ENCODE measurements around the gene JUN. TPM values are rescaled to one million over a fixed set of nuclear protein-coding genes. Genes with fewer than 3 reads are reported as not detected.

Gene JUN
- total RNA-seq, 6 donors from 2014 or later, result 142 to 400 (median 236) TPM

GRCh38 chr1:58767143-58767542 is 16.7 kb downstream of the JUN start:
- Histone ChIP-seq H3K27me3 (no peaks in the 10 kb centered on the region), H3K9me3 (no peaks in the 10 kb centered on the region), H3K36me3 (no peaks in the 10 kb centered on the region), H3K4me3 (no peak overlapping the region), H3K4me1 (peaks cover 15 to 30% (median 23%) of the 10 kb centered on the region in 4 donors), H3K27ac (no peak overlapping the region)
- ATAC-seq (ENCODE audit: low FRiP score in 2 of 2) (no peak), DNase-seq (no peak)
- no peak for TF ChIP-seq CTCF (IDR thresholded peaks at IDR 0.05)
- TF ChIP-seq EP300 (IDR thresholded peaks at IDR 0.05), result no peak
- TF ChIP-seq POLR2A (IDR thresholded peaks at IDR 0.05), result no peak
- no peak for TF ChIP-seq POLR2AphosphoS5 (IDR thresholded peaks at IDR 0.05)
- 96 to 100% methylated on average over 1 of the region's 1 CpG for WGBS, 2 donors

- no peaks in the 10 kb centered on the region for H3K27me3 ChIP-seq
- no peak for ATAC-seq (ENCODE audit: low FRiP score in 2 of 2)
- TF ChIP-seq POLR2A (IDR thresholded peaks at IDR 0.05) (no peak), EP300 (IDR thresholded peaks at IDR 0.05) (no peak), CTCF (IDR thresholded peaks at IDR 0.05) (no peak), POLR2AphosphoS5 (IDR thresholded peaks at IDR 0.05) (no peak)
- H3K9me3 ChIP-seq, result no peaks in the 10 kb centered on the region
- H3K36me3 ChIP-seq, result no peaks in the 10 kb centered on the region
- H3K27ac ChIP-seq, result no peak overlapping the region
- DNase-seq, result no peak
- peaks cover 18 to 36% (median 25%) of the 10 kb centered on the region in 4 donors for H3K4me1 ChIP-seq
- no peak overlapping the region for H3K4me3 ChIP-seq
- WGBS, 2 donors, result 81% methylated on average over 2 of the region's 2 CpGs
Observed at GRCh38 chr1:58765441-58765840, 18.4 kb downstream of the JUN start.

- H3K4me1 ChIP-seq, result peaks cover 18 to 36% (median 25%) of the 10 kb centered on the region in 4 donors
- no peaks in the 10 kb centered on the region for H3K27me3 ChIP-seq
- peak overlapping the region in 3 of 4 donors; percentile 50 to 86 (median 67) for H3K27ac ChIP-seq
- no peaks in the 10 kb centered on the region for H3K9me3 ChIP-seq
- no peak for TF ChIP-seq POLR2A (IDR thresholded peaks at IDR 0.05)
- TF ChIP-seq POLR2AphosphoS5 (IDR thresholded peaks at IDR 0.05), result no peak
- no peak for TF ChIP-seq EP300 (IDR thresholded peaks at IDR 0.05)
- TF ChIP-seq CTCF (IDR thresholded peaks at IDR 0.05), result no peak
- ATAC-seq (ENCODE audit: low FRiP score in 2 of 2), result no peak
- H3K4me3 ChIP-seq, result no peak overlapping the region
- H3K36me3 ChIP-seq, result no peaks in the 10 kb centered on the region
- no peak for DNase-seq
Observed at GRCh38 chr1:58765006-58765405, 18.8 kb downstream of the JUN start.

GRCh38 chr1:58764294-58764978 is 19.4 kb downstream of the JUN start:
- Histone ChIP-seq H3K27ac (peak overlapping the region; percentile 31 to 86 (median 58)), H3K36me3 (no peaks in the 10 kb centered on the region), H3K9me3 (no peaks in the 10 kb centered on the region), H3K27me3 (no peaks in the 10 kb centered on the region), H3K4me3 (no peak overlapping the region), H3K4me1 (peaks cover 18 to 36% (median 25%) of the 10 kb centered on the region in 4 donors)
- DNase-seq, result no peak
- 29 to 30% methylated on average over 3 of the region's 3 CpGs for WGBS, 2 donors
- no peak for TF ChIP-seq CTCF (IDR thresholded peaks at IDR 0.05)
- TF ChIP-seq POLR2AphosphoS5 (IDR thresholded peaks at IDR 0.05), result peak in 1 of 2 donors; percentile 53
- peak in 1 of 4 donors; percentile 40 for TF ChIP-seq EP300 (IDR thresholded peaks at IDR 0.05)
- no peak for TF ChIP-seq POLR2A (IDR thresholded peaks at IDR 0.05)
- ATAC-seq (ENCODE audit: low FRiP score in 2 of 2), result peak in 1 of 2 donors; percentile 64

GRCh38 chr1:58763214-58763613 is 20.6 kb downstream of the JUN start:
- DNase-seq (no peak), ATAC-seq (ENCODE audit: low FRiP score in 2 of 2) (no peak)
- peak overlapping the region in 3 of 4 donors; percentile 50 to 86 (median 67) for H3K27ac ChIP-seq
- no peaks in the 10 kb centered on the region for H3K27me3 ChIP-seq
- H3K9me3 ChIP-seq, result no peaks in the 10 kb centered on the region
- H3K4me3 ChIP-seq, result no peak overlapping the region
- TF ChIP-seq EP300 (IDR thresholded peaks at IDR 0.05) (peak in 1 of 4 donors; percentile 17), CTCF (IDR thresholded peaks at IDR 0.05) (no peak), POLR2AphosphoS5 (IDR thresholded peaks at IDR 0.05) (peak in 1 of 2 donors; percentile 63), POLR2A (IDR thresholded peaks at IDR 0.05) (no peak)
- 74 to 84% methylated on average over 3 of the region's 3 CpGs for WGBS, 2 donors
- no peaks in the 10 kb centered on the region for H3K36me3 ChIP-seq
- H3K4me1 ChIP-seq, result peaks cover 18 to 36% (median 22%) of the 10 kb centered on the region in 4 donors
